GM12872 (cell line): Measurements from ENCODE around the gene FAN1.

ENCODE experiments used
- CTCF ChIP-seq: IDR thresholded peaks from 3 replicates; pipeline ENCODE4 v1.5.1; 2011; ENCODE audit warnings: low read depth, mild to moderate bottlenecking, low read length, moderate library complexity; ENCODE audit not compliant: insufficient read depth

Gene FAN1

GRCh38 chr15:30905821-30906220 is 2.1 kb downstream of the FAN1 start:
- no peak for TF ChIP-seq CTCF

- no peak for TF ChIP-seq CTCF
Measured at GRCh38 chr15:30906366-30906765, 2.7 kb downstream of the FAN1 start.

GRCh38 chr15:30913761-30914160 is 10.0 kb downstream of the FAN1 start:
- TF ChIP-seq CTCF: no peak

- no peak for TF ChIP-seq CTCF
Measured at GRCh38 chr15:30917013-30917412, 13.3 kb downstream of the FAN1 start.

GRCh38 chr15:30917675-30918074 is 14.0 kb downstream of the FAN1 start:
- TF ChIP-seq CTCF: no peak

GRCh38 chr15:30918366-30918765 is 14.7 kb downstream of the FAN1 start:
- TF ChIP-seq CTCF: no peak

- no peak for TF ChIP-seq CTCF
Measured at GRCh38 chr15:30919877-30920550, 16.3 kb downstream of the FAN1 start.
